HG03457 (cell line): ENCODE measurements around the gene C12orf57.
"Not testable (repeated sequence)": the region's sequence is repeated elsewhere in the genome, so short reads cannot be mapped to it uniquely, and the experiment has no call there.

ENCODE experiments used
- ATAC-seq: cut with Tn5 transposase; IDR thresholded peaks from one replicate; pipeline ENCODE4 v1.9.1; 2021; ENCODE audit warnings: moderate number of reproducible peaks; ENCODE audit not compliant: unreplicated experiment

Gene C12orf57, protein sequence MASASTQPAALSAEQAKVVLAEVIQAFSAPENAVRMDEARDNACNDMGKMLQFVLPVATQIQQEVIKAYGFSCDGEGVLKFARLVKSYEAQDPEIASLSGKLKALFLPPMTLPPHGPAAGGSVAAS

DNA sequence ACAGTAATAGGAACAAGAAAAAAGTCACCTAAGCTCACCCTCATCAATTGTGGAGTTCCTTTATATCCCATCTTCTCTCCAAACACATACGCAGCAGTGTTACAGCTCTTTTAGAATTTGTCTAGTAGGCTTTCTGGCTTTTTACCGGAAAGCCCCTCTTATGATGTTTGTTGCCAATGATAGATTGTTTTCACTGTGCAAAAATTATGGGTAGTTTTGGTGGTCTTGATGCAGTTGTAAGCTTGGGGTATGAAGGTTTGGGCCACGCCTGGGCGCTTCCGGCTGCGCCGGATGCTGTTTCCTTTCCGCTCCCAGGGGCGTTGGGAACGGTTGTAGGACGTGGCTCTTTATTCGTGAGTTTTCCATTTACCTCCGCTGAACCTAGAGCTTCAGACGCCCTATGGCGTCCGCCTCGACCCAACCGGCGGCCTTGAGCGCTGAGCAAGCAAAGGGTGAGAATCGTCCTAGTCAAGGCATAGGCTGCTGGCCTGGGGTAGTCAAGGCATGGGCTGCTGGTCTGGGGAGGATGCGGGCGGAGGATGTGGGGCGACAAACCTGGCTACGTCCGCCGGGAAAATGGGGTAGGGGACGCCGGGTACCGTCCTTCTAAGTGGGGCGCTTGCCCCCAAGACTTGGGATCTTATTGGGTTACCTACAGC is at the start of gene C12orf57, which contains the start of gene RNU7-1:
C12orf57 (plus strand) TSS at position 301 of the 659 bp plus-strand sequence; CDS start at position 401, 100 bp downstream.
RNU7-1 (plus strand) TSS at position 95 of the 659 bp plus-strand sequence.
- ATAC-seq = peak; percentile 31

DNA sequence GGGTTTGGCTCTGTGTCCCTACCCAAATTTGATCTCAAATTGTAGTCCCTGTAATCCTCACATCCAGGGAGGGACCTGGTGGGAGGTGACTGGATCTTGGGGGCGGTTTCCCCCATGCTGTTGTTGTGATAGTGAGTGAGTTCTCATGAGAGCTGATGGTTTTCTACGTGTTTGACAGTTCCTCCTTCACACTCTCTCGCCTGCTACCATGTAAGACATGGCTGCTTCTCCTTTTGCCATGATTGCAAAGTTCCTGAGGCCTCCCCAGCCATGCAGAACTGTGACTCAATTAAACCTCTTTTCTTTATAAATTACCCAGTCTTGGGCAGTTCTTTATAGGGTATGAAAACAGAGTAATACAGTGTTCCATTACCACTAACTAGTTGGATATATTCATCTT is 49.5 kb upstream of the C12orf57 start:
- no peak for ATAC-seq

DNA sequence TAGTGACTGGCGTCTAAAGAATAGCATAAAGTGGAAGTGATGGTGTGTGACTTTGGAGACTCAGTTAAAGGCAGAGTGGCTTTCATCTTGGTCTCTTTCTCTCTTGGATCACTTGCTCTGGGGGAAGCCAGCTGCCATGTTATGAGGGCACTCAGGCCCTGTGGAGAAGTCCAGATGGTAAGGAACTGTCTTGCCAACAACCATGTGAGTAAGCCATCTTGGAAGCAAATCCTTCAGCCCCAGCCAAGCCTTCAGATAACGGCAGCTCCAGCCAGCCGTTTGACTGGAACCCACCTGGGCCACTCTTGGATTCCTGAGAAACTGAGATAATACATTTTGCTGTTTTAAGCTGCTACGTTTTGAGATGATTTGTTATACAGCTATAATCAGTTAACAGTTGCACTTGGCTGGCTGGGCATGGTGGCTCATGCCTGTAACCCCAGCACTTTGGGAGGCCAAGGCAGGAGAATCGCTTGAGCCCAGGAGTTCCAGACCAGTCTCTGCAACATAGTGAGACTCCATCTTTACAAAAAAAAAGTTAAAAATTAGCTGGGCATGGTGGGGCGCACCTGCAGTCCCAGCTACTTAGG is 46.9 kb upstream of the C12orf57 start:
- no peak for ATAC-seq

DNA sequence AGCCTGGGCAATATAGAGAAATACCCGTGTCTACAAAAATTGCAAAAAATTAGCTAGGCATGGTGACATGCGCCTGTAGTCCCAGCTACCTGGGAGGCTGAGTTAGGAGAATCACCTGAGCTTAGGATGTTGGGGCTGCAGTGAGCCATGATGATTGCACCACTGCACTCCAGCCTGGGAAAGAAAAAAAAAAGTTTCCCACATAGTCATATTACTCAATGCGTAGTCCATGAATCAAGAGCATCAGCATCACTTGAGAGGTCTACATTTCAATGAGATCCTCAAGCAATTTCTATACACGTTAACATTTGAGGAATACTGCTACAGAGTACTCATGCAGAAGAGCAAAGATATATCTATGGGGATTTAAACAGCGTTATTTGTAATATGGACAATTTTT is 44.4 kb upstream of the C12orf57 start:
- no peak for ATAC-seq

DNA sequence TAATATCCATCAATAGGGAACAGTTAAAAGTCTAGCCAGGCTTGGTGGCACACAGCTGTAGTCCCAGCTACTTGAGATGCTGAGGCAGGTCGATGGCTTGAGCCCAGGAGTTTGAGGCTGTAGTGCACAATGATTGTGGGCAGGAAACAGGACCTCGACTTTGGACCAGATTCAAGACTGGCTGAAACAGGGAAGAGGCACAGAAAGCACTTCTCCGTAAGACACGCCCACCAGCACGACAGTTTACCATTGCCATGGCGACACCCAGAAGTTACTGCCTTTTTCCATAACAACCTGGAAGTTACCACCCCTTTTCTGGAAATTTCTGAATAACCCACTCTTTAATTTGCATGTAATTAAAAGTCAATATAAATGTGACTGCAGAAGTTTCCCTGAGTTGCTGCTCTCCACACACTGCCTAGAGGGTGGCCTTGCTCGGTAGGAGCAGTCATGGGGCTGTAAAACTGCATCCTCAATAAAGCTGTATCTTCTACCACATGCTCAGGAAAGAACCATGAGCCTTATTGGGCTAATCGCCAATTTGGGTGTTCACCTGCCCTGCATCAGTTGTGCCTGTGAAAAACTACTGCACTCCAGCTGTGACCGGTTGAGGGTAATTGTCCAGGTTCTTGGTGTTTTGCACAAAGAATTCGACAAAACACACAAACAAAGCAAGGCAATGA is 43.8 kb upstream of the C12orf57 start:
- no peak for ATAC-seq

DNA sequence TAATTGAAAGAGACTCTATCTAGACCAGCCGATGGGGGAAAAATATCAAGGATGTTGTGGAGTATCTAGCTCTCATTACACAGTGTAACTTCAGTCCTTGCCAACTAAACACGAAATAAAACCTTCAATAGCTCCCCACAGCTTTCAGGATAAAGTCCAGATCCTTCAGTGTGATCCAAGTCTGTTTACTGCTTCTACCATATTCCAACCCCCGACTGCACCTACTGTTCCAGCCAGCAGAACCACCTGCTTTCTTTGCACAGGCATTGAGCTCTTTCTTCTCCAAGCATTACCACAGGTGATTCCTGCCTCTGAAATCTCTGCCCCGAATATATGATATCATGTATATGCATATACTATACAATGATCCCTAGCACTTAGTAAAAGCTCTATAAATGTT is 41.4 kb upstream of the C12orf57 start:
- ATAC-seq = no peak

DNA sequence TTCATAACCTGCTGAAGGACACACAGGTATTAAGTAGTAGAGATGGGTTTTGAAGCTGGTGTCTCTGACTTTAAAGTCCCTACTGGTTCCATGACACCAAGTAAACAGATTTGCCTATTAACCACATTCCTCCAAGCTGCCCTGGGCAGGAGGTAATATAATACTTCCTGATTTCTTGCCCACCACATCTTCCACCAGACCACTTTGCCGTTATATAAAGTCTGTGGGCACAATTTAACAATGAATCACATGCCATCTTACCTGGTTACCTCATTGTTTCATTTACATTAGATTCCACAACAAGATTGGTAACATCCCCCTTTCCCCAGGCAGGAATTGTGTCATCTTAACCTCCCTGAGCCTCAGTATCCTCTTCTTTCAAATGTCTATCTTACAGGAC is 40.1 kb upstream of the C12orf57 start:
- no peak for ATAC-seq

DNA sequence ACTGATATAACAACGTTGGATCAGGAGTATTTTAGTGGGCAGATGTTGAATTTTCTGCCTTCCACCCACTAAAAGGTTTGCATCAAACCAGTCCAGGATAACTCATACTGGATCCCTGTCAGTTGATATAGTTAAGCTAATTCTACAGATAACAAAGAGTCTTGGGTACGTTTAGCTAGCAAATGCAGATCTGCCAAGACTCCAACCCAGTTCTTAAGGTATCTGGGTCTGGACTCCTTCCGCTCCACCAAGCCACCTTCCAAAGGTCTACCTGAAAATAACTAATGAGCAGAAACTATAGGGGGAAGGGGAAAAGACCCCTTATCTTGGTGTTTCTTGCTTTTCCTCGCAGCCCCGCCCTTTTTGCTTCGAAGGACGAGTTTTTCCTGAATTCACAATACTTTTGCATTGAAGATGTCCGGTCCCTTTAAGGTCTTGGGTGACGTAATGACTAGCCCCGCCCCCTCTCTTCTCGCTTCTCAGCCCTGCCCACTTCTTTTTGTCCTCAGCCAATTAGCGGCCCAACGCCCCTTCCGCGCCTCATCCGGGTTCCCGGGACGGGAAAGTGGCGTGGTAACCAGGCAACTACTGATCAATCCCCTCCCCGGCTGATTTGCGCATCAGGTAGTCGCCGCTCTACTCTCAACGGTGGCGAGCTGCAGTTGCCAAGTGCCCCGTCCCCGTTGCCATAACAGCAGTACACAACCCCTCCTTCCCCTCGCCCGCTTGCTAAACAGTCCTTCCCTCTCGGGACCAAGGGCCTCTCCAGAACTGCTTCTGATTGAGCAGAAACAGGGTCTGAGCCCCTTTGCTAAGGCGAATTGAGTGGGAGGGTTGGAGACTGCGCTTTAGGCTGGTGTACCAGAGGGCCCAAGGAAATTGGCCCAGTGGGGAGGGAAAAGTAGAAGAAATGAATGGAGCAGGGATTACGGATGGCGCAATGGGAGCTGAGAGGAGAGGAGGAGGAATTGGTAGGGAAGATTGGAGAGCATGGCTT is 39.2 kb upstream of the C12orf57 start, which contains the start of gene LRRC23:
LRRC23 (plus strand) TSS at position 543 of the 997 bp plus-strand sequence. CDS start 812 bp downstream, outside the sequence.
- ATAC-seq = peak; percentile 79

DNA sequence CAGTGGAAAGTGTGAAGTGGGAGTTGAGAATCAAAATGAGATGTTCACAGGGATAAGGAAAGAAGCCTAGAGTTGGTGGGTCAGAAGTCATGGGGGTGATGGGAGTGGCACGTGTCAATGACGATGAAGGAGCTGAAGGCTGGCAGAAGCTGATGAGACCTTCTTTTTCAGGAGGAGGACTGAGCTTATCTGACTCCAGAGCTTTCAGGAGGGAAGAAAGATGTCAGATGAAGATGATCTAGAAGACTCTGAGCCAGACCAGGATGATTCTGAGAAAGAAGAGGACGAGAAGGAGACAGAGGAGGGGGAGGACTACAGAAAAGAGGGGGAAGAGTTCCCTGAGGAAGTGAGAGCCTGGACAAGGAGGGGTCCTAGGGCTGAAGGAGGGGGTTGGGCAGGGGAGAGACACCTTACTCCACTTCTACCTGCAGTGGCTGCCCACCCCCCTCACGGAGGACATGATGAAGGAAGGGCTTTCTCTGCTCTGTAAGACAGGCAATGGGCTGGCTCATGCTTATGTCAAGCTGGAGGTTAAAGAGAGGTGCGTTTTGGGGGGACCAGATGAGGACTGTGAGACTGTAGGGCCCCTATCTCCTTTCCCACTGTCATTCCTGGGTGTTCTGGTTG is 38.3 kb upstream of the C12orf57 start:
- ATAC-seq = no peak

DNA sequence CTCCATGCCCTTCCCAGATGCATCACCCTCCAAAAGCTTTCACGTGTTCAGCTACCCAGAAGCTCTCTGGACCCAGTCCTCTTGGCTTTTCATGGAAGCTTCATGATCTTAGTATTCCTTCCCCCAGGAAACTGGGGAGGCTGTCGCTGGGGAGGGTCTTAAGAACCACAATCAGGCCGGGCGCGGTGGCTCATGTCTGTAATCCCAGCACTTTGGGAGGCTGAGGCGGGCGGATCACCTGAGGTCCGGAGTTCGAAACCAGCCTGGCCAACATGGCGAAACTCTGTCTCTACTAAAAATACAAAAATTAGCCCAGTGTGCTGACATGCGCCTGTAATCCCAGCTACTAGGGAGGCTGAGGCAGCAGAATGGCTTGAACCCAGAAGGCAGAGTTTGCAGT is 35.7 kb upstream of the C12orf57 start:
- not testable (repeated sequence) for ATAC-seq

DNA sequence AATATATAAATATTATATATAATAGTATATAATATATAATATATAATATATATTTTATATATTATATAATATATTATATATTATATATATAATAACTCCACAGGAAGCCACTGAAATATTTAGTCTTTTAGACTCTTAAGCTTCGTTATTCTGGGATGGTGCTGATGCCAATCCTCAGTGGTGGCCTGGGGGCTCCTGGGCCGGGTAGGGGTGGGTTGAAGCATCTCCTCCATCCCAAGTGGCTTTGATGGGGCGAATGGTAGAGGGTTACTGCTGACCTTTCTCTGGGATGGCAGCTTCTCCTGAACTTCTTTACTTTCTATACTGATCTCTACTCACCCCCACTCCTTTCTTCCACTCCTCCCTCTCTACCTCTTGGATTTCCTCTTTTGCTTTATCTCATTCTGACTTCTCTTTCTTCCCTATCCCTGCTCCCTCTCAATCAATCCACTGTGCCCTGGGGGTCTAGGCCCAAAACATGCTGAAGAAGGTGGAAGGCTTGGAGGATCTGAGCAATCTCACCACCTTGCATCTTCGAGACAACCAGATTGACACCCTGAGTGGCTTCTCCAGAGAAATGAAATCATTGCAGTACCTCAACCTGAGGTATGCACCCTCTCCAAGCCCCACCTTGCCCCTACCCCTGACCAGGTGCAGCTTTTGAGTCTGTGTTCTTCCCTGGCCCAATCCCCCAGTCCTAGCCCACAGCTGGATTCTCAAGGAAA is 34.2 kb upstream of the C12orf57 start:
- no peak for ATAC-seq

DNA sequence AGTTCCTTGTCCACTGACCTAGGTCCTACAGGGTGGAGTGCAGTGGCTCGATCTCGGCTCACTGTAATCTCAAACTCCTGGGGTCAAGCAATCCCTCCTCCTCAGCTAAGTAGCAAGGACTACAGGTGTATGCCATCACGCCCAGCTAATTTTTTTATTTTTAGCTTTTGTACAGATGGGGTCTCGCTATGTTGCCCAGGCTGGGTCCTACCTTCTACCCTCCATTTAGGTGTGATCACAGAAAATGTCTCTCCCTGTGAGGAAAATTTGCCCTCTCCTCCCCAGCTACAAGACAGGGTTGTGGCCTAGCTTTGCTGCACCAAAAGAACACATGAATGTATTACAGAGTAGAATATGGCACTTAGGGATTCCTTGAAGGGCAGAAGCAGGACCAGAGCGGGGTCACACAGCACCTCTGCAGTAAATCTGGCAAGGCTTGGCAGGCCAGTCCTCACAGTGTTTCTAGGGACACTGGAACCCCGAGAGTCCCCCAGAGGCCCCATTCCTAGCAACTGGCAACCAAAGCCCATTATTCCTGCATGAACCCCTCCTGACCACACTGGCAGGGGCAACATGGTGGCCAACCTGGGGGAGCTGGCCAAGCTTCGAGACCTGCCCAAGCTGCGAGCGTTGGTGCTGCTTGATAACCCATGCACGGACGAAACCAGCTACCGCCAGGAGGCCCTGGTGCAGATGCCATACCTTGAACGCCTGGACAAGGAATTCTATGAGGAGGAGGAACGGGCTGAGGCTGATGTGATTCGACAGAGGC is 31.5 kb upstream of the C12orf57 start:
- ATAC-seq = no peak

DNA sequence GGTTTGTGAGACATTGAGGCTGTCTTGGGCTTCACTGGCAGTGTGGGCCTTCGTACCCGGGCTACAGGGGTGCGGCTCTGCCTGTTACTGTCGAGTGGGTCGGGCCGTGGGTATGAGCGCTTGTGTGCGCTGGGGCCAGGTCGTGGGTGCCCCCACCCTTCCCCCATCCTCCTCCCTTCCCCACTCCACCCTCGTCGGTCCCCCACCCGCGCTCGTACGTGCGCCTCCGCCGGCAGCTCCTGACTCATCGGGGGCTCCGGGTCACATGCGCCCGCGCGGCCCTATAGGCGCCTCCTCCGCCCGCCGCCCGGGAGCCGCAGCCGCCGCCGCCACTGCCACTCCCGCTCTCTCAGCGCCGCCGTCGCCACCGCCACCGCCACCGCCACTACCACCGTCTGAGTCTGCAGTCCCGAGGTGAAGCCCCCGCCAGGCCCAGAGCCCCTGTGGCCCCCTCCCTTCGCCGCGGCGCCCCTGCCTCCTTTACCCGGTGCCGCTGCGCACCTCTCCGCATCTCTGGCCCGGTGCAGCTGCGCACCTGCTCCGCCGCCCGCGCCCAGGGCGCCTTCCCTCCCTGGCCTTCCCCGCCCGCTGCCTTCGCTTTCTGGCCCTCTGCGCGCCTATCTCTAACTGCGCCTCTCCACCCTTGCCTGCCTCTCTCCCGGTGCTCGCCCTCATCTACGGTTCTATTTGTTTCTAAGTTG is 29.4 kb upstream of the C12orf57 start, which contains the start of gene ENO2:
ENO2 (plus strand) TSS at position 335 of the 701 bp plus-strand sequence. CDS start 1,253 bp downstream, outside the sequence.
- ATAC-seq = peak; percentile 47

DNA sequence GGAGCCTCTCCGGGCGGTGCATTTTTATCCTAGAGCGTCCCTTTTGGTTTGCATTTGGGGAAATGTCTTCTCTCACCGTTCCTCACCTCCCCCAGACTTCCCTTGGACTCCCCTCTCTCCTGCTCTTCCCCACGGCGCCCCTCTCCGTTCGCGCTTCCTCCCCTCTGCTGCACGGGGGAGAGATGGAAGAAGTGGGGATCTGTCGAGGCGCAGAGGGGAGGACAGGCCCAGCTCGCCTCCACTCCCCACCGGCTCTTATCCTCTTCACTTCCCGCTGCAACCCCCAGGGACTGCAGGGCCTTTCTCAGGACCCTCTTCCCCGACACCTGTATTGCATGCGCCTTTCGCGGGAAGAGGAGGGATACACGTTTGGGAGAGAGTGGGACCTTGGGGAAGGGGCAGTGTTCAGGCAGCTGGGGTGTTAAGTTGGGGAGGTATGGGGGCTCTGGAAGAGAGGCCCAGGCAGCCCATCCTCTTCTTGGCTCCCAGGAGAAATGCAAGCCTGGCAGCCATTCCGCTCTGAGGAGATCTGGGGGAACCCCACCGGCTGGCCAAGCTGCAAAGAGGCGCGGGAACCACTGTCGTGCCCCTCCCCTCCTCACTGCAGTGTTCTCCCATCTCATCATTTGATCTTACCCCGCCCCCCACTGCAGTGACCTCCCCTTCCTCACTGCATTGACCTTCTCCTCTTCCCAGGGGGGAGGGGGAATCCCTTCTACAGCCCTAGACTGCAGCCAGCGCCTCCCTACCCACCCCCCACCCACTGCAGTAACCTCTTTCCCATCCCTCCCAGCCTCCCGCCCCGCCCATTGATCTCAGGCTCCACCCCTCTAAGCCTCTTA is 28.7 kb upstream of the C12orf57 start:
- no peak for ATAC-seq

DNA sequence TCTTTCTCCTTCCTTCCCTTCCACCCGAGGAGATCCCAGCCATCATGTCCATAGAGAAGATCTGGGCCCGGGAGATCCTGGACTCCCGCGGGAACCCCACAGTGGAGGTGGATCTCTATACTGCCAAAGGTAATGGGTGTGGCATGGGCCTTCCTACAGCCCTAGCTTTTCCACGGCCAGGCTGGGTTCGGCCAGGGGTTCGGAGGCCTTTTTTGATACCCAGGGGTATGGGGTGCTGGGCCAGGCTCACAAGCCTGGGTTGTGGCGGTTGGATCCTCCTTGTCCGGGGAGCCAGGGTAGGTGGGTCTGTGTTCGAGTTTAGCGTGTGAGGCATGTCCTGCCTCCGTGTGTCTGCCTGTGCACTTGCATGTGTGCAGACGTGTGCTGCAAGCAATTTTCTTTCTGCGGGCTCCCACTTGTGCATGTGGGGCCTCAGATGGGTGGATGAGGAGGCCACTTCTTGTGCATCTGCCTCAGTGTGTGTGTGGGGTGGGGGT is 28.0 kb upstream of the C12orf57 start:
- ATAC-seq = no peak

DNA sequence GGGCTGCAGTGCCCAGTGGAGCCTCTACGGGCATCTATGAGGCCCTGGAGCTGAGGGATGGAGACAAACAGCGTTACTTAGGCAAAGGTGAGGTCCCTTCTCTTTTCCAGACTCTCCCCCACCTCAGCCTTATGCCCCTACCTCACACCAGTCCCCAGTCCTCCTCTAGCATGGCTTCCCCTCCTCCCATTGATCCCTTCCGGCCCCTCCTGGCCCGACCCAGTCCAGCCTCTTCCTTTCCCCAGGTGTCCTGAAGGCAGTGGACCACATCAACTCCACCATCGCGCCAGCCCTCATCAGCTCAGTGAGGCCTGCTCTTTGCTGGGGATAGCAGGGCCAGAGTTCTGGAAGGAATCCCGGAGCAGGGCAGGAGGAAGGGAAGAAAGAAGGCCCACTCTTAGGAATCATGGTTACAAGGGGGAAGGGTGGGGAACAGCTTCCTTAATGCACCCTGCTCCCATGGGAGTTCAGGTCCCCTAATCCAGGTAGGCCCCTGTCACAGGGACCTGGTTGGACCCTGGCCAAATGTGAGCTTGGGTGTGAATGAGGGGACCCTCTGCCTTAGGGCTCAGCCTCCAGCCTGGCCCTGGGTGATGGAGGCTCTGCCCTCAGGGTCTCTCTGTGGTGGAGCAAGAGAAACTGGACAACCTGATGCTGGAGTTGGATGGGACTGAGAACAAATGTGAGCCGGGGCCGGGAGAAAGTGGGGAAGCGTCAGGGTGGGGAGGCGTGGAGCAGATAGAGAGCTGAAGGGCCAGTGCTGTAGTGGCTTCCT is 27.2 kb upstream of the C12orf57 start:
- no peak for ATAC-seq
